K562 (cell line): ENCODE measurements around the gene COASY. TPM values are rescaled to one million over a fixed set of nuclear protein-coding genes. Genes with fewer than 3 reads are reported as not detected.
A peak's percentile ranks its signal among the peaks of the same experiment; 100 is the strongest.

Experiments used
- ARID1B ChIP-seq: fragments of 450-650 bp; IDR thresholded peaks from 2 replicates; pipeline ENCODE4 v1.6.1; 2016; ENCODE audit warnings: antibody characterized with exemption, mild to moderate bottlenecking, inconsistent platforms
- CBX2 ChIP-seq: fragments of 200-600 bp; sonication (generic); IDR thresholded peaks from one replicate; pipeline ENCODE4 v1.6.1; 2012; ENCODE audit warnings: mild to moderate bottlenecking, low read length, inconsistent platforms; ENCODE audit not compliant: insufficient read depth, poor library complexity, severe bottlenecking
- GATAD2A ChIP-seq: fragments of 450-650 bp; IDR thresholded peaks from 2 replicates; pipeline ENCODE4 v1.6.1; 2017
- GTF2F1 ChIP-seq: IDR thresholded peaks from 2 replicates; pipeline ENCODE4 v1.6.1; 2011; ENCODE audit warnings: low read depth, low read length, improper control_type of control experiment
- JUND ChIP-seq, 2 experiments: IDR thresholded peaks; 2 replicates in 1 of 2; 3 replicates in 1 of 2; pipeline ENCODE4 v1.6.1; 2011; ENCODE audit warnings: borderline replicate concordance in 2 of 2, low read depth in 2 of 2, low read length in 2 of 2, improper control_type of control experiment in 1 of 2, missing biosample characterization in 1 of 2, missing genetic modification characterization in 1 of 2, missing genetic modification reagents in 1 of 2
- KAT8 ChIP-seq: fragments of 450-650 bp; IDR thresholded peaks from 2 replicates; pipeline ENCODE4 v1.6.1; 2016; ENCODE audit warnings: low read depth, mild to moderate bottlenecking
- MITF ChIP-seq: IDR thresholded peaks from 2 replicates; pipeline ENCODE4 v1.6.1; 2014; ENCODE audit warnings: antibody characterized with exemption
- NEUROD1 ChIP-seq: fragments of 150-350 bp; IDR thresholded peaks from 2 replicates; pipeline ENCODE4 v1.6.1; 2014; ENCODE audit warnings: borderline replicate concordance, low read length, low read depth; ENCODE audit not compliant: partially characterized antibody
- NUFIP1 ChIP-seq: fragments of 450-650 bp; IDR thresholded peaks from 2 replicates; pipeline ENCODE4 v1.6.1; 2018; ENCODE audit not compliant: partially characterized antibody
- OTX1 ChIP-seq: fragments of 450-650 bp; formaldehyde crosslinking; IDR thresholded peaks from 2 replicates; pipeline ENCODE4 v1.4.0; 2022; ENCODE audit warnings: mild to moderate bottlenecking
- PBX2 ChIP-seq, 2 experiments: IDR thresholded peaks in 1 of 2; conservative IDR thresholded peaks in 1 of 2; 2 replicates each; pipeline ENCODE4 v1.6.1; 2016; ENCODE audit warnings: low read depth in 2 of 2, mild to moderate bottlenecking in 1 of 2, missing compliant biosample characterization in 1 of 2, missing genetic modification characterization in 1 of 2, moderate library complexity in 1 of 2
- POLR2AphosphoS5 ChIP-seq: IDR thresholded peaks from 2 replicates; pipeline ENCODE4 v1.6.1; 2011; ENCODE audit warnings: mild to moderate bottlenecking, low read depth, low read length, moderate library complexity; ENCODE audit not compliant: control insufficient read depth, insufficient read depth
- STAG1 ChIP-seq: sonication (generic); formaldehyde crosslinking; IDR thresholded peaks from 2 replicates; pipeline ENCODE4 v1.5.0; 2020; ENCODE audit warnings: missing genetic modification reagents, borderline replicate concordance
- STAT5B ChIP-seq: fragments of 250-450 bp; sonication (Bioruptor Pico); IDR thresholded peaks from 2 replicates; pipeline ENCODE4 v1.8.0; 2021; ENCODE audit warnings: mild to moderate bottlenecking, inconsistent platforms
- SUPT5H ChIP-seq: fragments of 450-650 bp; IDR thresholded peaks from 2 replicates; pipeline ENCODE4 v1.6.1; 2016
- TRIM24 ChIP-seq, 2 experiments: fragments of 450-650 bp; IDR thresholded peaks; 2 replicates each; pipeline ENCODE4 v1.6.1; 2016
- ZNF217 ChIP-seq: sonication (generic); formaldehyde crosslinking; IDR thresholded peaks from 2 replicates; pipeline ENCODE4 v1.8.0; 2022; ENCODE audit warnings: mild to moderate bottlenecking, missing genetic modification reagents
- ZNF780A ChIP-seq: fragments of 250-450 bp; sonication (Bioruptor Pico); IDR thresholded peaks from 2 replicates; pipeline ENCODE4 v1.5.0; 2021; ENCODE audit warnings: mild to moderate bottlenecking
- polyA plus RNA-seq, 8 experiments: library from polyadenylated mRNA; depleted of rRNA in 4 of 8; stranded (reverse) in 5 of 8; unstranded in 3 of 8; fragments of >200 nt; fragmentation: Nextera tagmentation in 2 of 8; fragmentation: Illumina TruSeq in 1 of 8; extraction: Ambion mirVana in 2 of 8; extraction: Trizol in 1 of 8; gene quantifications; 2 replicates each; pipeline versions ENCODE4 v1.2.1 to v1.2.3, GENCODE V29; 2011 to 2014; ENCODE audit warnings: inconsistent platforms in 1 of 8, missing spikeins in 1 of 8
- total RNA-seq, 7 experiments: library from RNA; depleted of rRNA in 6 of 7; stranded (reverse); fragments of >200 nt in 6 of 7; fragmentation: Illumina TruSeq in 2 of 7; extraction: Trizol in 2 of 7; gene quantifications; 2 replicates each; pipeline versions ENCODE4 v1.2.1 to v1.2.3, GENCODE V29; 2011 to 2021; ENCODE audit warnings: low replicate concordance in 1 of 7
- TF ChIP-seq, protein P1 (sequence below): fragments of 450-650 bp; formaldehyde crosslinking; conservative IDR thresholded peaks from 2 replicates; pipeline ENCODE4 v1.4.0; 2022; ENCODE audit warnings: mild to moderate bottlenecking, missing genetic modification characterization
- TF ChIP-seq, protein P2 (sequence below): sonication (generic); formaldehyde crosslinking; IDR thresholded peaks from 2 replicates; pipeline ENCODE4 v1.8.0; 2022; ENCODE audit warnings: missing genetic modification reagents, mild to moderate bottlenecking, borderline replicate concordance

COASY gene
- total and polyA plus RNA-seq, 9 of the 15 experiments (the other 6 are each of a cell fraction or from before 2014, with no cell fraction given): 25.4 to 175 (median 62.3) TPM

DNA sequence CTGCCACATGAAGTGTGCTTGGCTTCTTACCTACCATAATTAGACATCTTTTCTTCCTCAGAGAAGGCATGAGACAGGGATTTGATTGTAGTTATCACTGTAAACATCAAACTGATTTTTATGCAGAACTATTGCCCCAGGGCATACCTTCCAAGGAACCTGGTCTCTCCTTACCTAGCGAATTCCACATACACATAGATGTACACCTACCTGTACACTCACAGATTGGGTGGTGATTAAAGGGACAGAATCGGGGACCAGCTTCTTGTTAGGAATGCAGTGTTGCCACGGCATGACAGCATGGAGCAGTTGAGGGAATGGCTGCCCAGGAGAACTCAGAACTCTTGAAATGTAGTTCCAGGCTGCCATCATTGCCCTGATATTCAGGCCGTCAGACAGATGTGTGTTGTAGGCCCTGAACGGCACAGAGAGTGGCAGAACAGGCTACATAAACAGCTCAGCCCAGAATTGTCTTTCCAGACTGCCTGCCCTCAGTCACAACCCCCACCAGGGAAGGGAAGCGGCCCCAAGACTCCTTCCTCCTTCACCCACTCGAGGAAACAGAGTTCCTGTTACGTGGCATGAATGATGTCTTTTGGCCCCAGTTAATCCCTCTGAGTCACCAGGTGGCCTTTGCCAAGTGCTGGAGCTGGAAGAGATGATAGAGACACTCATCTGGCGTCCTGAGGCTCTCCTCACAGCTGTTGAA lies 43.7 kb upstream of the COASY start (continued):
- TF ChIP-seq NEUROD1 (peak; percentile 31), ZNF217 (CRISPR knock-in tag) (no peak), POLR2AphosphoS5 (peak; percentile 79), GTF2F1 (no peak), STAT5B (CRISPR knock-in tag) (no peak), JUND (IDR thresholded peaks at IDR 0.05; ENCODE audit: borderline replicate concordance, low read depth, low read length) (peak; percentile 84), JUND (tag; IDR thresholded peaks at IDR 0.05; ENCODE audit: borderline replicate concordance, low read depth, low read length) (peak; percentile 84; the same call in 1 of the 3 replicates), NUFIP1 (no peak), TRIM24 (IDR thresholded peaks at IDR 0.05) (peak in 1 of 2 experiments; percentile 69; a peak in 1 of 4 replicates), PBX2 (CRISPR knock-in tag; IDR thresholded peaks at IDR 0.05; ENCODE audit: low read depth) (no peak), PBX2 (tag; conservative IDR thresholded peaks at IDR 0.05; ENCODE audit: low read depth) (peak; percentile 79), KAT8 (no peak), STAG1 (CRISPR knock-in tag) (no peak), MITF (no peak), ARID1B (peak; percentile 42), CBX2 (no peak), OTX1 (no peak), GATAD2A (0 out of 2 replicates have a peak, but pooled peaks have one; percentile 18), ZNF780A (CRISPR knock-in tag) (no peak), SUPT5H (no peak)
- TF ChIP-seq, protein P1, sequence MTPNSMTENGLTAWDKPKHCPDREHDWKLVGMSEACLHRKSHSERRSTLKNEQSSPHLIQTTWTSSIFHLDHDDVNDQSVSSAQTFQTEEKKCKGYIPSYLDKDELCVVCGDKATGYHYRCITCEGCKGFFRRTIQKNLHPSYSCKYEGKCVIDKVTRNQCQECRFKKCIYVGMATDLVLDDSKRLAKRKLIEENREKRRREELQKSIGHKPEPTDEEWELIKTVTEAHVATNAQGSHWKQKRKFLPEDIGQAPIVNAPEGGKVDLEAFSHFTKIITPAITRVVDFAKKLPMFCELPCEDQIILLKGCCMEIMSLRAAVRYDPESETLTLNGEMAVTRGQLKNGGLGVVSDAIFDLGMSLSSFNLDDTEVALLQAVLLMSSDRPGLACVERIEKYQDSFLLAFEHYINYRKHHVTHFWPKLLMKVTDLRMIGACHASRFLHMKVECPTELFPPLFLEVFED: no peak
- TF ChIP-seq, protein P2, sequence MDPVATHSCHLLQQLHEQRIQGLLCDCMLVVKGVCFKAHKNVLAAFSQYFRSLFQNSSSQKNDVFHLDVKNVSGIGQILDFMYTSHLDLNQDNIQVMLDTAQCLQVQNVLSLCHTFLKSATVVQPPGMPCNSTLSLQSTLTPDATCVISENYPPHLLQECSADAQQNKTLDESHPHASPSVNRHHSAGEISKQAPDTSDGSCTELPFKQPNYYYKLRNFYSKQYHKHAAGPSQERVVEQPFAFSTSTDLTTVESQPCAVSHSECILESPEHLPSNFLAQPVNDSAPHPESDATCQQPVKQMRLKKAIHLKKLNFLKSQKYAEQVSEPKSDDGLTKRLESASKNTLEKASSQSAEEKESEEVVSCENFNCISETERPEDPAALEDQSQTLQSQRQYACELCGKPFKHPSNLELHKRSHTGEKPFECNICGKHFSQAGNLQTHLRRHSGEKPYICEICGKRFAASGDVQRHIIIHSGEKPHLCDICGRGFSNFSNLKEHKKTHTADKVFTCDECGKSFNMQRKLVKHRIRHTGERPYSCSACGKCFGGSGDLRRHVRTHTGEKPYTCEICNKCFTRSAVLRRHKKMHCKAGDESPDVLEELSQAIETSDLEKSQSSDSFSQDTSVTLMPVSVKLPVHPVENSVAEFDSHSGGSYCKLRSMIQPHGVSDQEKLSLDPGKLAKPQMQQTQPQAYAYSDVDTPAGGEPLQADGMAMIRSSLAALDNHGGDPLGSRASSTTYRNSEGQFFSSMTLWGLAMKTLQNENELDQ: no peak
